Activated T-helper 1 cell treated with anti-CD3 and anti-CD28 coated beads, Interleukin-12 subunit alpha, Interleukin-12 subunit beta, Interleukin-2, Interleukin-4 antibody, amounts not matched to agents 30 ng/mL and 10 ng/mL and 1 ng/mL, durations not matched to agents 14 hours and 24 hours and 36 hours (primary cell): ENCODE data around the gene SGSH. TPM values are rescaled to one million over a fixed set of nuclear protein-coding genes. Genes with fewer than 3 reads are reported as not detected.

Experiments
- DNase-seq: peaks from one replicate; pipeline ENCODE4 v3.0.0; 2021; ENCODE audit warnings: low spot score
- H3K27ac Mint-ChIP-seq: one replicate; pipeline ENCODE4 v1.8.0; 2021; ENCODE audit warnings: mild to moderate bottlenecking, mixed read lengths
- H3K27me3 Mint-ChIP-seq: one replicate; pipeline ENCODE4 v1.8.0; 2022; ENCODE audit warnings: mild to moderate bottlenecking, moderate library complexity, mixed read lengths; ENCODE audit not compliant: insufficient read depth
- H3K36me3 Mint-ChIP-seq: one replicate; pipeline ENCODE4 v1.8.0; 2021; ENCODE audit warnings: low read depth, mixed read lengths
- H3K4me1 Mint-ChIP-seq: one replicate; pipeline ENCODE4 v1.8.0; 2021; ENCODE audit warnings: low read depth, mixed read lengths
- H3K4me3 Mint-ChIP-seq: one replicate; pipeline ENCODE4 v1.8.0; 2021; ENCODE audit warnings: mild to moderate bottlenecking, moderate library complexity, mixed read lengths
- H3K9me3 Mint-ChIP-seq: one replicate; pipeline ENCODE4 v1.8.0; 2021; ENCODE audit warnings: mixed read lengths
- intact Hi-C: fragments of 100-400 bp; cut with micrococcal nuclease; formaldehyde crosslinking; loops from one replicate; pipeline ENCODE4 v1.15.1; 2024
- total RNA-seq: library from RNA; stranded (reverse); gene quantifications from 2 replicates; pipeline ENCODE4 v1.2.3, GENCODE V29; 2022

SGSH gene
- total RNA-seq, 1 donor from 2014 or later, result 20.1 TPM

GRCh38 chr17:80220736-80221215 is 643 bp upstream of the SGSH start:
- intact Hi-C loops, result no loop called here
- peaks cover 20% of the 10 kb centered on the region for H3K4me1 Mint-ChIP-seq
- peak overlapping the region; percentile 73 for H3K27ac Mint-ChIP-seq
- no peak for DNase-seq
- peaks cover 7% of the 10 kb centered on the region for H3K36me3 Mint-ChIP-seq
- peak overlapping the region; percentile 81 for H3K4me3 Mint-ChIP-seq
- no peaks in the 10 kb centered on the region for H3K9me3 Mint-ChIP-seq
- H3K27me3 Mint-ChIP-seq, result no peaks in the 10 kb centered on the region

GRCh38 chr17:80219763-80220053 is 425 bp downstream of the SGSH start:
- Mint-ChIP-seq H3K4me1 (peaks cover 20% of the 10 kb centered on the region), H3K27ac (peak overlapping the region; percentile 85), H3K36me3 (peaks cover 7% of the 10 kb centered on the region), H3K4me3 (peak overlapping the region; percentile 85), H3K9me3 (no peaks in the 10 kb centered on the region), H3K27me3 (no peaks in the 10 kb centered on the region)
- intact Hi-C loops, result loop anchor here (1.0 to 2.0 kb wide), 3 partner anchors 33 to 72 kb away; partner anchors contain the start of gene EIF4A3
- DNase-seq, result no peak

- peaks cover 20% of the 10 kb centered on the region for H3K4me1 Mint-ChIP-seq
- intact Hi-C loops, result loop anchor here (1.0 to 2.0 kb wide), 3 partner anchors 34 to 72 kb away; partner anchors contain the start of gene EIF4A3
- H3K4me3 Mint-ChIP-seq, result peak overlapping the region; percentile 85
- H3K27me3 Mint-ChIP-seq, result no peaks in the 10 kb centered on the region
- H3K36me3 Mint-ChIP-seq, result peaks cover 7% of the 10 kb centered on the region
- peak; percentile 75 for DNase-seq
- H3K27ac Mint-ChIP-seq, result peak overlapping the region; percentile 85
- no peaks in the 10 kb centered on the region for H3K9me3 Mint-ChIP-seq
These were observed 945 bp downstream of the SGSH start for GRCh38 chr17:80219013-80219762.

GRCh38 chr17:80218391-80218790 is 1.7 kb downstream of the SGSH start:
- intact Hi-C loops, result loop anchor here (2.0 kb wide), 2 partner anchors 34 to 44 kb away; no protein-coding TSS in a partner anchor
- H3K36me3 Mint-ChIP-seq, result peaks cover 7% of the 10 kb centered on the region
- peak overlapping the region; percentile 51 for H3K27ac Mint-ChIP-seq
- H3K27me3 Mint-ChIP-seq, result no peaks in the 10 kb centered on the region
- H3K4me1 Mint-ChIP-seq, result peaks cover 20% of the 10 kb centered on the region
- H3K4me3 Mint-ChIP-seq, result peak overlapping the region; percentile 85
- no peaks in the 10 kb centered on the region for H3K9me3 Mint-ChIP-seq
- DNase-seq, result no peak

- Mint-ChIP-seq H3K4me3 (no peak overlapping the region), H3K4me1 (peaks cover 20% of the 10 kb centered on the region), H3K27ac (peak overlapping the region; percentile 10), H3K36me3 (peaks cover 7% of the 10 kb centered on the region), H3K27me3 (no peaks in the 10 kb centered on the region), H3K9me3 (no peaks in the 10 kb centered on the region)
- intact Hi-C loops, result loop anchor here (2.0 kb wide), 2 partner anchors 35 to 45 kb away; no protein-coding TSS in a partner anchor
- no peak for DNase-seq
These were observed 2.3 kb downstream of the SGSH start for GRCh38 chr17:80217703-80218362.

- Mint-ChIP-seq H3K36me3 (peaks cover 7% of the 10 kb centered on the region), H3K9me3 (no peaks in the 10 kb centered on the region), H3K27me3 (no peaks in the 10 kb centered on the region), H3K4me3 (no peak overlapping the region), H3K27ac (no peak overlapping the region), H3K4me1 (peaks cover 20% of the 10 kb centered on the region)
- intact Hi-C loops, result no loop called here
- DNase-seq, result no peak
These were observed 3.4 kb downstream of the SGSH start for GRCh38 chr17:80216473-80217456.

GRCh38 chr17:80214878-80215210 is 5.3 kb downstream of the SGSH start:
- Mint-ChIP-seq H3K27me3 (no peaks in the 10 kb centered on the region), H3K9me3 (no peaks in the 10 kb centered on the region), H3K27ac (no peak overlapping the region), H3K4me1 (peaks cover 20% of the 10 kb centered on the region), H3K4me3 (no peak overlapping the region), H3K36me3 (peaks cover 7% of the 10 kb centered on the region)
- no peak for DNase-seq
- intact Hi-C loops, result no loop called here

GRCh38 chr17:80214012-80214877 is 5.9 kb downstream of the SGSH start:
- no peaks in the 10 kb centered on the region for H3K9me3 Mint-ChIP-seq
- peaks cover 14% of the 10 kb centered on the region for H3K4me1 Mint-ChIP-seq
- peaks cover 7% of the 10 kb centered on the region for H3K36me3 Mint-ChIP-seq
- DNase-seq, result no peak
- intact Hi-C loops, result no loop called here
- no peak overlapping the region for H3K4me3 Mint-ChIP-seq
- H3K27me3 Mint-ChIP-seq, result no peaks in the 10 kb centered on the region
- H3K27ac Mint-ChIP-seq, result no peak overlapping the region

- Mint-ChIP-seq H3K27ac (no peak overlapping the region), H3K4me1 (peaks cover 9% of the 10 kb centered on the region), H3K27me3 (no peaks in the 10 kb centered on the region), H3K4me3 (no peak overlapping the region), H3K9me3 (no peaks in the 10 kb centered on the region), H3K36me3 (peaks cover 7% of the 10 kb centered on the region)
- DNase-seq, result no peak
- intact Hi-C loops, result no loop called here
These were observed 6.5 kb downstream of the SGSH start for GRCh38 chr17:80213643-80213975.

GRCh38 chr17:80212962-80213642 is 7.0 kb downstream of the SGSH start:
- intact Hi-C loops, result no loop called here

GRCh38 chr17:80212511-80212910 is 7.6 kb downstream of the SGSH start:
- no peaks in the 10 kb centered on the region for H3K27me3 Mint-ChIP-seq
- no peak for DNase-seq
- peaks cover 5% of the 10 kb centered on the region for H3K36me3 Mint-ChIP-seq
- H3K9me3 Mint-ChIP-seq, result no peaks in the 10 kb centered on the region
- peaks cover 3% of the 10 kb centered on the region for H3K4me1 Mint-ChIP-seq
- intact Hi-C loops, result no loop called here
- no peak overlapping the region for H3K4me3 Mint-ChIP-seq
- H3K27ac Mint-ChIP-seq, result no peak overlapping the region

More at GRCh38 chr17:80212962-80213642, 7.0 kb downstream of the SGSH start:
- no peak for DNase-seq
- Mint-ChIP-seq H3K9me3 (no peaks in the 10 kb centered on the region), H3K4me3 (no peak overlapping the region), H3K27me3 (no peaks in the 10 kb centered on the region), H3K36me3 (peaks cover 7% of the 10 kb centered on the region), H3K4me1 (peaks cover 6% of the 10 kb centered on the region), H3K27ac (no peak overlapping the region)
